HL-60 (cell line): ENCODE measurements around the gene CDKL4.

Experiments used
- DNase-seq, 2 experiments: peaks; one replicate each; pipeline ENCODE4 v3.0.0-alpha.2; 2010 to 2020; ENCODE audit warnings: low read depth in 1 of 2, low spot score in 1 of 2
- H3K27ac ChIP-seq: fragments of 250-450 bp; sonication (Bioruptor Pico); replicated peaks from 2 replicates; pipeline ENCODE4 v1.5.1; 2020; ENCODE audit warnings: mild to moderate bottlenecking, moderate library complexity
- H3K27me3 ChIP-seq: fragments of 250-450 bp; sonication (Bioruptor Pico); 2 replicates; pipeline ENCODE4 v1.5.1; 2021; ENCODE audit warnings: mild to moderate bottlenecking, moderate library complexity; ENCODE audit not compliant: insufficient read depth, poor library complexity, severe bottlenecking
- H3K4me3 ChIP-seq: replicated peaks from 2 replicates; pipeline ENCODE4 v1.5.1; 2011; ENCODE audit warnings: mild to moderate bottlenecking, control low read depth, low read length; ENCODE audit not compliant: insufficient read depth
- GABPA ChIP-seq: IDR thresholded peaks from 2 replicates; pipeline ENCODE4 v1.6.1; 2012; ENCODE audit warnings: low read depth
- POLR2AphosphoS5 ChIP-seq: IDR thresholded peaks from 2 replicates; pipeline ENCODE4 v1.6.1; 2012; ENCODE audit warnings: low read depth
- SPI1 ChIP-seq: IDR thresholded peaks from 2 replicates; pipeline ENCODE4 v1.6.1; 2012; ENCODE audit warnings: low read depth, mild to moderate bottlenecking, borderline replicate concordance
- TF ChIP-seq, protein P1 (sequence below): IDR thresholded peaks from one replicate; pipeline ENCODE4 v1.5.1; 2011; ENCODE audit warnings: low read length, control low read depth, inconsistent platforms; ENCODE audit not compliant: insufficient read depth
- TF ChIP-seq, protein P2 (sequence below): IDR thresholded peaks from 2 replicates; pipeline ENCODE4 v1.6.1; 2012; ENCODE audit warnings: low read depth; ENCODE audit not compliant: insufficient replicate concordance

The CDKL4 gene

DNA sequence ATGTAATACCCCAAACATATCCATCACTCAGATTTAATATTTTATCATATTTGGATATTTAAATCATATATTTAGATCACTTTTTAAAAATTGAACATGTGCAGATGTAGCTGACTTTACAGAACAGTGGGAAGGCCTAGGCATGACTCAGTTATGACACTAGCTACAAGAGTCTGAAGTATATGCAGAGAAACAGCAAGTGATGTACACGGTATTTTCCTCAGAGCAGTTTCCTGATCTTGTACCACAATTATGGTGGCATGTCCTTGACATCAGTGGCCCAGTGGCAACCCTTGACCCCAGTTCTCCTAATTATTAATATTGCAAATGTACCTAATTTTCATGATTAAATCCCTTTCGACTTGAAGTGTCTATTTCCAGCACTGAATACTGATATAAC, 28.2 kb downstream of the CDKL4 start:
- no peak for TF ChIP-seq POLR2AphosphoS5
- TF ChIP-seq GABPA, result no peak
- TF ChIP-seq SPI1, result no peak
- TF ChIP-seq, protein P1, sequence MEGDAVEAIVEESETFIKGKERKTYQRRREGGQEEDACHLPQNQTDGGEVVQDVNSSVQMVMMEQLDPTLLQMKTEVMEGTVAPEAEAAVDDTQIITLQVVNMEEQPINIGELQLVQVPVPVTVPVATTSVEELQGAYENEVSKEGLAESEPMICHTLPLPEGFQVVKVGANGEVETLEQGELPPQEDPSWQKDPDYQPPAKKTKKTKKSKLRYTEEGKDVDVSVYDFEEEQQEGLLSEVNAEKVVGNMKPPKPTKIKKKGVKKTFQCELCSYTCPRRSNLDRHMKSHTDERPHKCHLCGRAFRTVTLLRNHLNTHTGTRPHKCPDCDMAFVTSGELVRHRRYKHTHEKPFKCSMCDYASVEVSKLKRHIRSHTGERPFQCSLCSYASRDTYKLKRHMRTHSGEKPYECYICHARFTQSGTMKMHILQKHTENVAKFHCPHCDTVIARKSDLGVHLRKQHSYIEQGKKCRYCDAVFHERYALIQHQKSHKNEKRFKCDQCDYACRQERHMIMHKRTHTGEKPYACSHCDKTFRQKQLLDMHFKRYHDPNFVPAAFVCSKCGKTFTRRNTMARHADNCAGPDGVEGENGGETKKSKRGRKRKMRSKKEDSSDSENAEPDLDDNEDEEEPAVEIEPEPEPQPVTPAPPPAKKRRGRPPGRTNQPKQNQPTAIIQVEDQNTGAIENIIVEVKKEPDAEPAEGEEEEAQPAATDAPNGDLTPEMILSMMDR, result no peak
- TF ChIP-seq, protein P2, sequence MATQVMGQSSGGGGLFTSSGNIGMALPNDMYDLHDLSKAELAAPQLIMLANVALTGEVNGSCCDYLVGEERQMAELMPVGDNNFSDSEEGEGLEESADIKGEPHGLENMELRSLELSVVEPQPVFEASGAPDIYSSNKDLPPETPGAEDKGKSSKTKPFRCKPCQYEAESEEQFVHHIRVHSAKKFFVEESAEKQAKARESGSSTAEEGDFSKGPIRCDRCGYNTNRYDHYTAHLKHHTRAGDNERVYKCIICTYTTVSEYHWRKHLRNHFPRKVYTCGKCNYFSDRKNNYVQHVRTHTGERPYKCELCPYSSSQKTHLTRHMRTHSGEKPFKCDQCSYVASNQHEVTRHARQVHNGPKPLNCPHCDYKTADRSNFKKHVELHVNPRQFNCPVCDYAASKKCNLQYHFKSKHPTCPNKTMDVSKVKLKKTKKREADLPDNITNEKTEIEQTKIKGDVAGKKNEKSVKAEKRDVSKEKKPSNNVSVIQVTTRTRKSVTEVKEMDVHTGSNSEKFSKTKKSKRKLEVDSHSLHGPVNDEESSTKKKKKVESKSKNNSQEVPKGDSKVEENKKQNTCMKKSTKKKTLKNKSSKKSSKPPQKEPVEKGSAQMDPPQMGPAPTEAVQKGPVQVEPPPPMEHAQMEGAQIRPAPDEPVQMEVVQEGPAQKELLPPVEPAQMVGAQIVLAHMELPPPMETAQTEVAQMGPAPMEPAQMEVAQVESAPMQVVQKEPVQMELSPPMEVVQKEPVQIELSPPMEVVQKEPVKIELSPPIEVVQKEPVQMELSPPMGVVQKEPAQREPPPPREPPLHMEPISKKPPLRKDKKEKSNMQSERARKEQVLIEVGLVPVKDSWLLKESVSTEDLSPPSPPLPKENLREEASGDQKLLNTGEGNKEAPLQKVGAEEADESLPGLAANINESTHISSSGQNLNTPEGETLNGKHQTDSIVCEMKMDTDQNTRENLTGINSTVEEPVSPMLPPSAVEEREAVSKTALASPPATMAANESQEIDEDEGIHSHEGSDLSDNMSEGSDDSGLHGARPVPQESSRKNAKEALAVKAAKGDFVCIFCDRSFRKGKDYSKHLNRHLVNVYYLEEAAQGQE, result no peak
- no peak overlapping the region for H3K4me3 ChIP-seq
- H3K27me3 ChIP-seq, result no peaks in the 10 kb centered on the region
- DNase-seq, result no peak
- no peak overlapping the region; the same call in 1 of the 2 replicates for H3K27ac ChIP-seq

DNA sequence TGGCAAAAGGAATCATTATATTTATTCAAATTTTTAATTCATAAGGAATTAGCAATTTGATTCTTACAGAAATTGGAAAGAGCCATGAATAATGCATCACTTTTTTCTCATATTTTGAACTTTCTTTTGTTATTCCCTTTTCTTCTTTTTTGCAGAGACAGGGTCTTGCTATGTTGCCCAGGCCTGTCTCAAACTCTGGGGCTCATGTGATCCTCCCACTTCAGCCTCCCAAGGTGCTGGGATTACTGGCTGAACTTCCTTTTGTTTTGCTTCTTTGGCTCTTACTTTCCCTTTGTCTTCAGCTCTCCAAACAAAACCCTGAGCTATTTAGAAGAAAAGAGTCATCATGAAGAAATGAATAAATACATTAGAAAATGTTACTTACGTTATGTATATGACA, 30.8 kb downstream of the CDKL4 start:
- no peak for TF ChIP-seq POLR2AphosphoS5
- TF ChIP-seq, protein P1, result no peak
- TF ChIP-seq SPI1, result no peak
- no peak for TF ChIP-seq GABPA
- TF ChIP-seq, protein P2, result no peak
- Histone ChIP-seq H3K4me3 (no peak overlapping the region), H3K27me3 (no peaks in the 10 kb centered on the region), H3K27ac (no peak overlapping the region)
- no peak for DNase-seq

DNA sequence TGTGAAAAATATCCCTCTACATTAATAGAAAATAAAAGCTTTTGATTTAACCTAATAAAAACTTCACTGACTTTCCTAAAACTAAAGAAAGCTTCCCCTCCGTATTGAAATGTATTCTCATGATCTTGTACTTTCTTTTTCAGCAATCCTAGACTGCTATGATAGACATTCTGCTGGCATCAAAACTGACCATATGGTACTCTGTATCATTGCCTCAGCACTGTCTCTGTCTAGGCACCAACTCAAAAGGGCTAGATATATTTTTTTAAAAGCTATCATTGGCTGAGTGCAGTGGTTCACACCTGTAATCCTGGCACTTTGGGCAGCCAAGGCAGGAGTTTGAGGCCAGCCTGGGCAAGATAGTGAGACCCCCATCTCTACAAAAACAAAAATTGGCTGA, 32.9 kb downstream of the CDKL4 start:
- Histone ChIP-seq H3K27ac (no peak overlapping the region), H3K27me3 (no peaks in the 10 kb centered on the region), H3K4me3 (no peak overlapping the region)
- DNase-seq, result no peak
- TF ChIP-seq POLR2AphosphoS5 (no peak), GABPA (no peak), SPI1 (no peak)
- TF ChIP-seq, protein P2, result no peak
- TF ChIP-seq, protein P1, result no peak
